GM23338 (cell line): ENCODE results near the gene TAGLN2. TPM values are rescaled to one million over a fixed set of nuclear protein-coding genes. Genes with fewer than 3 reads are reported as not detected.

Experiments used
- ATAC-seq: fragments of 200-7000 bp; cut with Tn5 transposase; 3 replicates; pipeline ENCODE4 v1.9.1; 2020
- DNase-seq: peaks from one replicate; pipeline ENCODE4 v3.0.0-alpha.2; 2015; ENCODE audit warnings: low spot score
- H2AFZ ChIP-seq: fragments of 200-600 bp; sonication (generic); 2 replicates; pipeline ENCODE4 v1.8.0; 2016; ENCODE audit warnings: antibody characterized with exemption, mild to moderate bottlenecking, moderate library complexity
- H3F3A ChIP-seq: fragments of 200-600 bp; sonication (generic); replicated peaks from 2 replicates; pipeline ENCODE4 v1.8.0; 2017; ENCODE audit warnings: antibody characterized with exemption, mixed run types, low read depth
- H3K27ac ChIP-seq: fragments of 200-600 bp; sonication (generic); 2 replicates; pipeline ENCODE4 v1.6.1; 2016; ENCODE audit warnings: low read depth
- H3K27me3 ChIP-seq: fragments of 200-600 bp; sonication (generic); 2 replicates; pipeline ENCODE4 v1.8.0; 2016; ENCODE audit warnings: mild to moderate bottlenecking, mixed run types, moderate library complexity; ENCODE audit not compliant: insufficient read depth
- H3K36me3 ChIP-seq: fragments of 200-600 bp; sonication (generic); 2 replicates; pipeline ENCODE4 v1.8.0; 2016; ENCODE audit warnings: mild to moderate bottlenecking; ENCODE audit not compliant: insufficient read depth
- H3K4me1 ChIP-seq: fragments of 200-600 bp; sonication (generic); 2 replicates; pipeline ENCODE4 v1.8.0; 2016; ENCODE audit warnings: mild to moderate bottlenecking, moderate library complexity; ENCODE audit not compliant: insufficient read depth
- H3K4me2 ChIP-seq: fragments of 200-600 bp; sonication (generic); 2 replicates; pipeline ENCODE4 v1.7.1; 2017; ENCODE audit warnings: mixed run types
- H3K4me3 ChIP-seq: fragments of 200-600 bp; sonication (generic); 2 replicates; pipeline ENCODE4 v1.6.1; 2016; ENCODE audit warnings: mixed run types
- H3K79me2 ChIP-seq: fragments of 200-600 bp; sonication (generic); replicated peaks from 2 replicates; pipeline ENCODE4 v1.8.0; 2017; ENCODE audit warnings: mild to moderate bottlenecking; ENCODE audit not compliant: insufficient read depth
- H3K9me2 ChIP-seq: fragments of 200-600 bp; sonication (generic); 2 replicates; pipeline ENCODE4 v1.8.0; 2017; ENCODE audit not compliant: insufficient read depth
- H4K20me1 ChIP-seq: fragments of 200-600 bp; sonication (generic); replicated peaks from 2 replicates; pipeline ENCODE4 v1.8.0; 2017; ENCODE audit warnings: mild to moderate bottlenecking; ENCODE audit not compliant: insufficient read depth
- H3K27ac Mint-ChIP-seq: 2 replicates; pipeline ENCODE4 v1.8.0; 2020; ENCODE audit warnings: inconsistent platforms, mild to moderate bottlenecking, moderate library complexity, mixed read lengths
- H3K27me3 Mint-ChIP-seq: 3 replicates; pipeline ENCODE4 v1.8.0; 2022; ENCODE audit warnings: low read depth, mild to moderate bottlenecking, moderate library complexity, mixed read lengths, inconsistent platforms; ENCODE audit not compliant: insufficient read depth, poor library complexity
- H3K36me3 Mint-ChIP-seq: 3 replicates; pipeline ENCODE4 v1.8.0; 2021; ENCODE audit warnings: low read depth, mild to moderate bottlenecking, inconsistent platforms, moderate library complexity, mixed read lengths
- H3K4me1 Mint-ChIP-seq: 3 replicates; pipeline ENCODE4 v1.8.0; 2020; ENCODE audit warnings: mild to moderate bottlenecking, inconsistent platforms, mixed read lengths
- H3K4me3 Mint-ChIP-seq: 3 replicates; pipeline ENCODE4 v1.8.0; 2021; ENCODE audit warnings: moderate library complexity, mild to moderate bottlenecking, inconsistent platforms, mixed read lengths
- H3K9me3 Mint-ChIP-seq: 3 replicates; pipeline ENCODE4 v1.8.0; 2020; ENCODE audit warnings: moderate library complexity, mild to moderate bottlenecking, inconsistent platforms, mixed read lengths
- CREB1 ChIP-seq: fragments of 250-450 bp; sonication (Bioruptor Pico); IDR thresholded peaks from 2 replicates; pipeline ENCODE4 v1.5.0; 2020; ENCODE audit warnings: low read depth, mild to moderate bottlenecking, moderate library complexity
- EZH2 ChIP-seq: fragments of 200-600 bp; sonication (generic); IDR thresholded peaks from one replicate; pipeline ENCODE4 v1.8.0; 2017; ENCODE audit warnings: antibody characterized with exemption, mild to moderate bottlenecking, low read depth; ENCODE audit not compliant: unreplicated experiment
- EZH2phosphoT487 ChIP-seq: fragments of 200-600 bp; sonication (generic); IDR thresholded peaks from one replicate; pipeline ENCODE4 v1.8.1; 2018; ENCODE audit warnings: antibody characterized with exemption; ENCODE audit not compliant: unreplicated experiment
- JUNB ChIP-seq: IDR thresholded peaks from one replicate; pipeline ENCODE4 v1.6.1; 2016; ENCODE audit warnings: antibody characterized with exemption; ENCODE audit not compliant: unreplicated experiment
- NANOG ChIP-seq: IDR thresholded peaks from 2 replicates; pipeline ENCODE4 v1.6.1; 2016; ENCODE audit warnings: antibody characterized with exemption, borderline replicate concordance
- POLR2AphosphoS5 ChIP-seq: IDR thresholded peaks from 2 replicates; pipeline ENCODE4 v1.6.1; 2016; ENCODE audit warnings: antibody characterized with exemption, low read depth
- ZNF114 ChIP-seq: fragments of 250-450 bp; sonication (Bioruptor Pico); IDR thresholded peaks from 2 replicates; pipeline ENCODE4 v1.5.0; 2020; ENCODE audit warnings: mild to moderate bottlenecking, moderate library complexity
- ZNF331 ChIP-seq: fragments of 250-450 bp; sonication (Bioruptor Pico); IDR thresholded peaks from 2 replicates; pipeline ENCODE4 v1.5.0; 2020; ENCODE audit warnings: low read depth, mild to moderate bottlenecking, moderate library complexity
- polyA plus RNA-seq: library from polyadenylated mRNA; unstranded; fragments of >200 nt; fragmentation: Nextera tagmentation; extraction: Ambion mirVana; gene quantifications from 2 replicates; pipeline ENCODE4 v1.2.1, GENCODE V29; 2016
- total RNA-seq: library from RNA; depleted of rRNA; stranded (reverse); fragments of >200 nt; shearing (Covaris generic); gene quantifications from 2 replicates; pipeline ENCODE4 v1.2.3, GENCODE V29; 2014
- TF ChIP-seq, protein P1 (sequence below), 2 experiments: fragments of 200-600 bp in 1 of 2; sonication (generic) in 1 of 2; conservative IDR thresholded peaks; 2 replicates each; pipeline versions ENCODE4 v1.5.1 to v1.6.1; 2016 to 2017; ENCODE audit warnings: antibody characterized with exemption in 2 of 2, low read depth in 2 of 2, mild to moderate bottlenecking in 2 of 2, moderate library complexity in 1 of 2
- TF ChIP-seq, protein P2 (sequence below): IDR thresholded peaks from 2 replicates; pipeline ENCODE4 v1.6.1; 2016; ENCODE audit warnings: antibody characterized with exemption
- TF ChIP-seq, protein P3 (sequence below): IDR thresholded peaks from one replicate; pipeline ENCODE4 v1.6.1; 2018; ENCODE audit warnings: antibody characterized with exemption; ENCODE audit not compliant: unreplicated experiment

The TAGLN2 gene
- total and polyA plus RNA-seq, 2 experiments from 2014 or later: 58.2 to 60.1 TPM

DNA sequence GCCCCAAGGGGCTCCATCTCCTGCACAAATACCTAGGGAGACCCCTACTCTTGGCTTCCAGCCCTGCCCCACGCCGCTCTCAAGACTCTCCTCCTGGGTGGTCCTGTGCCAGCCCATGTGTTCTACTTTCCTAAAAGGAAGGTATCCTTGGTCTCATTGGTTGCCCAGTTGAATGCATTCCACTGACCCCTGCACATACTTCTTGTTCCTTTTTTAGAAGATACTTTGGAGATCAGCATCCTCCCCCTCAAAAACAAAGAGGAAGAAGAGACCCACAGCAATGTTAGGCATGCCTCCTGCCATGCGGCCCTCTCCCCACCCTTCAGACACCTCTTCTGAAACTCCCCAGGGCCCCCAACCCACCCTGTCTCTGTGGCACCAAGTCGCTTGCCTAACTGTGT lies 24.7 kb upstream of the TAGLN2 start:
- Histone ChIP-seq H2AFZ (no peak overlapping the region), H3K27me3 (no peaks in the 10 kb centered on the region), H3K79me2 (0 out of 2 replicates have a peak, but pooled peaks cover under 1% of the 10 kb centered on the region), H4K20me1 (no peaks in the 10 kb centered on the region), H3K4me3 (no peak overlapping the region), H3K9me2 (peaks cover 11% of the 10 kb centered on the region), H3F3A (no peaks in the 10 kb centered on the region), H3K4me1 (peaks cover 8% of the 10 kb centered on the region), H3K27ac (no peak overlapping the region), H3K4me2 (no peak overlapping the region), H3K36me3 (no peaks in the 10 kb centered on the region)
- Mint-ChIP-seq H3K27ac (no peak overlapping the region), H3K4me3 (no peak overlapping the region), H3K36me3 (no peaks in the 10 kb centered on the region), H3K4me1 (peaks cover 10% of the 10 kb centered on the region), H3K27me3 (peaks cover 9% of the 10 kb centered on the region), H3K9me3 (no peaks in the 10 kb centered on the region)
- ATAC-seq (no peak), DNase-seq (no peak)
- TF ChIP-seq POLR2AphosphoS5 (no peak), NANOG (no peak), ZNF331 (no peak)

DNA sequence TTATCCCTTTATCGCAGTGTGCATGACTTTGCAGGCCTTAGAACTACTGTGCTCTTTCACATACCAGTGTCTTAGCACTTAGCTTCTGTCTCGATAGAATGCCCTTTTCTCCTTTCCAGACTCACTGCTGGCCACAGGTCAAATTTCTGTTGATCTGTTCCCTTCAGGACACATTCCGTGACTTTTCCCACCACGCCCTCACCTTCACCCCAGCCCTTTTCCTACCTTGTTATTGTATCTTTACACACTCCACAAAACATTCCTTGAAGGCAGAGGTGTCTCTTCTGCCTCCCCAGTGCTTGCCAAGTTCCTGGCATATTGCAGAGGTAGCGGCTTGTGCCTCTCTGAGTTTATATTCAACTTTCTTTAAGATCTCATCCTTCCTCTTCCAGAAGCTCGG lies 23.8 kb upstream of the TAGLN2 start:
- H4K20me1 ChIP-seq: no peaks in the 10 kb centered on the region
- no peak for ATAC-seq
- TF ChIP-seq POLR2AphosphoS5 (no peak), ZNF114 (CRISPR knock-in tag) (no peak), CREB1 (CRISPR knock-in tag) (no peak), EZH2 (no peak), ZNF331 (no peak), EZH2phosphoT487 (no peak), JUNB (no peak)
- TF ChIP-seq, protein P1, sequence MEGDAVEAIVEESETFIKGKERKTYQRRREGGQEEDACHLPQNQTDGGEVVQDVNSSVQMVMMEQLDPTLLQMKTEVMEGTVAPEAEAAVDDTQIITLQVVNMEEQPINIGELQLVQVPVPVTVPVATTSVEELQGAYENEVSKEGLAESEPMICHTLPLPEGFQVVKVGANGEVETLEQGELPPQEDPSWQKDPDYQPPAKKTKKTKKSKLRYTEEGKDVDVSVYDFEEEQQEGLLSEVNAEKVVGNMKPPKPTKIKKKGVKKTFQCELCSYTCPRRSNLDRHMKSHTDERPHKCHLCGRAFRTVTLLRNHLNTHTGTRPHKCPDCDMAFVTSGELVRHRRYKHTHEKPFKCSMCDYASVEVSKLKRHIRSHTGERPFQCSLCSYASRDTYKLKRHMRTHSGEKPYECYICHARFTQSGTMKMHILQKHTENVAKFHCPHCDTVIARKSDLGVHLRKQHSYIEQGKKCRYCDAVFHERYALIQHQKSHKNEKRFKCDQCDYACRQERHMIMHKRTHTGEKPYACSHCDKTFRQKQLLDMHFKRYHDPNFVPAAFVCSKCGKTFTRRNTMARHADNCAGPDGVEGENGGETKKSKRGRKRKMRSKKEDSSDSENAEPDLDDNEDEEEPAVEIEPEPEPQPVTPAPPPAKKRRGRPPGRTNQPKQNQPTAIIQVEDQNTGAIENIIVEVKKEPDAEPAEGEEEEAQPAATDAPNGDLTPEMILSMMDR (conservative IDR thresholded peaks at IDR 0.05; ENCODE audit: low read depth in 2 of 2): no peak
- TF ChIP-seq, protein P2, sequence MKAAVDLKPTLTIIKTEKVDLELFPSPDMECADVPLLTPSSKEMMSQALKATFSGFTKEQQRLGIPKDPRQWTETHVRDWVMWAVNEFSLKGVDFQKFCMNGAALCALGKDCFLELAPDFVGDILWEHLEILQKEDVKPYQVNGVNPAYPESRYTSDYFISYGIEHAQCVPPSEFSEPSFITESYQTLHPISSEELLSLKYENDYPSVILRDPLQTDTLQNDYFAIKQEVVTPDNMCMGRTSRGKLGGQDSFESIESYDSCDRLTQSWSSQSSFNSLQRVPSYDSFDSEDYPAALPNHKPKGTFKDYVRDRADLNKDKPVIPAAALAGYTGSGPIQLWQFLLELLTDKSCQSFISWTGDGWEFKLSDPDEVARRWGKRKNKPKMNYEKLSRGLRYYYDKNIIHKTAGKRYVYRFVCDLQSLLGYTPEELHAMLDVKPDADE: no peak
- TF ChIP-seq, protein P3, sequence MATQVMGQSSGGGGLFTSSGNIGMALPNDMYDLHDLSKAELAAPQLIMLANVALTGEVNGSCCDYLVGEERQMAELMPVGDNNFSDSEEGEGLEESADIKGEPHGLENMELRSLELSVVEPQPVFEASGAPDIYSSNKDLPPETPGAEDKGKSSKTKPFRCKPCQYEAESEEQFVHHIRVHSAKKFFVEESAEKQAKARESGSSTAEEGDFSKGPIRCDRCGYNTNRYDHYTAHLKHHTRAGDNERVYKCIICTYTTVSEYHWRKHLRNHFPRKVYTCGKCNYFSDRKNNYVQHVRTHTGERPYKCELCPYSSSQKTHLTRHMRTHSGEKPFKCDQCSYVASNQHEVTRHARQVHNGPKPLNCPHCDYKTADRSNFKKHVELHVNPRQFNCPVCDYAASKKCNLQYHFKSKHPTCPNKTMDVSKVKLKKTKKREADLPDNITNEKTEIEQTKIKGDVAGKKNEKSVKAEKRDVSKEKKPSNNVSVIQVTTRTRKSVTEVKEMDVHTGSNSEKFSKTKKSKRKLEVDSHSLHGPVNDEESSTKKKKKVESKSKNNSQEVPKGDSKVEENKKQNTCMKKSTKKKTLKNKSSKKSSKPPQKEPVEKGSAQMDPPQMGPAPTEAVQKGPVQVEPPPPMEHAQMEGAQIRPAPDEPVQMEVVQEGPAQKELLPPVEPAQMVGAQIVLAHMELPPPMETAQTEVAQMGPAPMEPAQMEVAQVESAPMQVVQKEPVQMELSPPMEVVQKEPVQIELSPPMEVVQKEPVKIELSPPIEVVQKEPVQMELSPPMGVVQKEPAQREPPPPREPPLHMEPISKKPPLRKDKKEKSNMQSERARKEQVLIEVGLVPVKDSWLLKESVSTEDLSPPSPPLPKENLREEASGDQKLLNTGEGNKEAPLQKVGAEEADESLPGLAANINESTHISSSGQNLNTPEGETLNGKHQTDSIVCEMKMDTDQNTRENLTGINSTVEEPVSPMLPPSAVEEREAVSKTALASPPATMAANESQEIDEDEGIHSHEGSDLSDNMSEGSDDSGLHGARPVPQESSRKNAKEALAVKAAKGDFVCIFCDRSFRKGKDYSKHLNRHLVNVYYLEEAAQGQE: no peak
- Mint-ChIP-seq H3K36me3 (no peaks in the 10 kb centered on the region), H3K9me3 (no peaks in the 10 kb centered on the region), H3K27me3 (peaks cover 8% of the 10 kb centered on the region), H3K27ac (no peak overlapping the region), H3K4me1 (peaks cover 18% of the 10 kb centered on the region), H3K4me3 (no peak overlapping the region)
- DNase-seq: no peak
- peaks cover 15% of the 10 kb centered on the region for H3K4me1 ChIP-seq
- H3K4me3 ChIP-seq: no peak overlapping the region
- no peaks in the 10 kb centered on the region for H3K27me3 ChIP-seq
- no peak overlapping the region for H3K27ac ChIP-seq
- H3K36me3 ChIP-seq: no peaks in the 10 kb centered on the region
- no peak overlapping the region for H2AFZ ChIP-seq
- H3K4me2 ChIP-seq: no peak overlapping the region
- peaks cover 9% of the 10 kb centered on the region; the same call in 1 of the 2 replicates for H3K79me2 ChIP-seq
- H3K9me2 ChIP-seq: peaks cover 11% of the 10 kb centered on the region
- no peaks in the 10 kb centered on the region for H3F3A ChIP-seq
